ENCODE measurements around the gene NRCAM. TPM values are rescaled to one million over a fixed set of nuclear protein-coding genes. Genes with fewer than 3 reads are reported as not detected.
"Not testable (repeated sequence)": the region's sequence is repeated elsewhere in the genome, so short reads cannot be mapped to it uniquely, and the experiment has no call there.

NRCAM gene
- total RNA-seq, 1 donor = 1.5 TPM

DNA sequence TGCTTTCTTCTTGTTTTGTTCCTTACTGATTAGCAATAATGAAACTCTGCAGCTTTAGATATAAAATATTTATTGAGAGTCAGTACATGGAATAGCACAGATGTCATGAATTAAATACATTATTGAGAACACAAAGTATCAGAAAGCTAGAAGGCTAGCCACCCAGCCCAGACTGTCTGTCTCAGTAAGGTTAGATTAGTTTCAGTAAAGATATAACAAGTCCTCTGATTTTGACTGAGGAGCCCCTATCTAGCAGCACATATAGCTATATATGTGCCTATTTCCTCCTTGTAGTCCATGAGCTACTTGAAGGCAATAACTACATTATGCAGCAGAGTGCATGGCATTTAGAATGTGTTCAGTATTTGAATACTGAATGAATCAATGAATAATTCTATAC lies 81.3 kb downstream of the NRCAM start:
- H3K4me1 ChIP-seq (ENCODE audit: insufficient read depth, low read length) = no peaks in the 10 kb centered on the region
- H3K27me3 ChIP-seq (ENCODE audit: insufficient read depth, low read length) = no peaks in the 10 kb centered on the region
- no peak overlapping the region for H3K4me3 ChIP-seq (ENCODE audit: low read length)
- no peaks in the 10 kb centered on the region for H3K9me3 ChIP-seq (ENCODE audit: low read depth, low read length)

DNA sequence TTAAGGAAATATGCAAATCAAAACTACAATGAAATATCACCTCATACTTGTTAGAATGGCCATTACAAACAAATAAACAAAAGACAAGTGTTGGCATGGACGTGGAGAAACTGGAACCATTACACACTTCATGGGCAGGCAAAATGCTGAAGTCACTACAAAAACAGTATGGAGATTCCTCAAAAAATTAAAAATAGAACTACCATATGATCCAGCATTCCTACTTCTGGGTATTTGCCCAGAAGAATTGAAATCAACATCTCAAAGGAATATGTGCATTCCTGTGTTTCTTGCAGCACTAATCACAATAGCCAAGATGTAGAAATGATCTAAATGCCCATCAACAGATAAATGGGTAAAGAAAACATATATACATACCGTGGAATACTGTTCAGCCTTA lies 83.6 kb downstream of the NRCAM start:
- no peaks in the 10 kb centered on the region for H3K9me3 ChIP-seq (ENCODE audit: low read depth, low read length)
- no peaks in the 10 kb centered on the region for H3K27me3 ChIP-seq (ENCODE audit: insufficient read depth, low read length)
- H3K4me3 ChIP-seq (ENCODE audit: low read length) = no peak overlapping the region
- no peaks in the 10 kb centered on the region for H3K4me1 ChIP-seq (ENCODE audit: insufficient read depth, low read length)

DNA sequence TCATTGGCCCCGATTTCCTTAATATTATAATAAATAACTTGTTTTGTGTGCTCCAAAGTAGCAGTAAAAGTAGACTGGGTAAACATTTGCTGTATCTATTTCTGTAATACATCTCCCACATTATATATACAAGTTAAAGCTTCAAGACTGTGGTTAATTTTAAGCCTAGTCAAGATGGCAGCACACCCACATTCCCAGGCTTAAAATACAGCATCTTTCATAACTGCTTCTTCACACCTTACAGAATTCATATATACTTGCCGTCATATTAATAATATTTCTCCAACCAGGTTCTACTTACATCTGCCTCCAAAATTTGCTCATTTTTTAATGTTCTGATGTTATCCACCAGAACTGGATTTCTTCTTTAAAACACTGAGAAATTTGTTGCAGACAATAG lies 85.6 kb downstream of the NRCAM start:
- H3K4me1 ChIP-seq (ENCODE audit: insufficient read depth, low read length) = no peaks in the 10 kb centered on the region
- no peak overlapping the region for H3K4me3 ChIP-seq (ENCODE audit: low read length)
- no peaks in the 10 kb centered on the region for H3K9me3 ChIP-seq (ENCODE audit: low read depth, low read length)
- H3K27me3 ChIP-seq (ENCODE audit: insufficient read depth, low read length) = no peaks in the 10 kb centered on the region

DNA sequence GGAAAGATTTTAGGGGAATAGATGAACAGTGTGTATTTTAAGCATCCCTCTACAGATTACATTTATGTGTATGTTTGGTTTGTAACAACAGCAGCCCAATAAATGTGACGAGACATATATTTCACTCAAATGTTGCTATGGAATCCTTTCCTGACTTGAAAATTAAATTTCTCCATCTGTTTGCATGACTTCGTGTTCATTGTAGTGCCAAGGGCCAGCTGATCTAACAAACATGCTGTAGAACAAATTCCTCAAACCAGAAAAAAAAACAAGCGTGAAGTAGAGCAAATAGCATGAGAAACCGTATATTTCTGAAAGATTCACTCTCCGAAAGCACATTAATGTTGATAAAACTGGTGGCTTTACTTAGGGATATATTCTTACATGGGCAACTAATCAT lies 87.8 kb downstream of the NRCAM start:
- H3K4me3 ChIP-seq (ENCODE audit: low read length) = no peak overlapping the region
- H3K4me1 ChIP-seq (ENCODE audit: insufficient read depth, low read length) = no peaks in the 10 kb centered on the region
- H3K9me3 ChIP-seq (ENCODE audit: low read depth, low read length) = no peaks in the 10 kb centered on the region
- no peaks in the 10 kb centered on the region for H3K27me3 ChIP-seq (ENCODE audit: insufficient read depth, low read length)

DNA sequence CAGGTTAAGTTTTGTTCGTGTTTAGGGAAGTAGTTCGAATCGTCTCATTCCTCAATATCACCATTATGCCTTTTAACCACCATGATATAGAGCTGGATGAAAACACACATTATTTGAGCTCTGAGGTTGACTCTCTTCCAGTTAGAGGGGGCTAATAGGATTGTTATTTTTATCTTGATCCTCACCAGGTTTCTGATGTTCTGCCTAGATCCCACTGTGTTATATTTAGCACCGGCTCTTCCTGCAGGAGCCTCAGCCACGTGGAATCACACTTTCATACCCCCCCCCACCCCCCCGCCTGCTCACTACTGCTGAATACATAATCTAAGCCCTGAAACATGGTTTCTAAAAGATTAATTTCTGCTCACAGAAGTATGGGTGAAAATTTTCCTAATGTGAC lies 88.3 kb downstream of the NRCAM start:
- Histone ChIP-seq H3K27me3 (ENCODE audit: insufficient read depth, low read length) (no peaks in the 10 kb centered on the region), H3K4me1 (ENCODE audit: insufficient read depth, low read length) (no peaks in the 10 kb centered on the region), H3K9me3 (ENCODE audit: low read depth, low read length) (no peaks in the 10 kb centered on the region), H3K4me3 (ENCODE audit: low read length) (no peak overlapping the region)

DNA sequence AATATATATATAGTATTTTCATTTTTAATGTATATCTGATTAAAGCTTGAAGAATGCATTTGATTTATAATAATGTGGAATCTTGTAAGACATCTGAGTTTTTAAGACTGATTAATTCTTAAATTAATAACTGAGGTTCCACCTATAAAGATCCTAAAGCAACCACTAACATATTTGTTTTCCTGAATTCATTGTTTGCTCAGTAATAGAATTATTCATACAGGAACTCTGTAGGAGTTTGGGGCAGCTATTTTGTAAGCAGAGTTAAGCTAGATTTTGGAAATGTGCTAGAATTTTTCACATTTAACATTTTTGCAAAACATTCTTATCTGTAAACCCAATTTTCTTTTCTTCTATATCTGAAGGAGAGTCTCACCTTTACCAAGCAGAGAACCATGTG lies 88.9 kb downstream of the NRCAM start:
- H3K4me3 ChIP-seq (ENCODE audit: low read length) = no peak overlapping the region
- H3K27me3 ChIP-seq (ENCODE audit: insufficient read depth, low read length) = no peaks in the 10 kb centered on the region

DNA sequence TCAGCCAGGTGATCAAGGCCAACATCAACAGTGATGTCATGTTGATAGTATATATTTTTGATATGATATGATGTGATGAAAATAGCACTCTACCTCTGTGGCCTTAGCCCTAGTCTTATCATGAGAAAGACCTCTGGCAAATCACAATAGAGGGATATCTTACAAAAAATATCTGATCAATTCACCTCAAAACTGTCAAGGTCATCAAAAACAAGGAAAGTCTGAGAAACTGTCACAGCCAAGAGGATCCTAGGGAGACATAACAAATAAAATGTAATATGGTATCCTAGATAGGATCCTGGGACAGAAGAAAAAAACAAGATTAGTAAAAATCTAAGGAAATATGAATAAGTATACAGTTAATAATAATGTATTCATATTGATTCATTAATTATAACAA lies 92.6 kb downstream of the NRCAM start:
- H3K4me1 ChIP-seq (ENCODE audit: insufficient read depth, low read length) = no peaks in the 10 kb centered on the region
- no peak overlapping the region for H3K4me3 ChIP-seq (ENCODE audit: low read length)
- H3K9me3 ChIP-seq (ENCODE audit: low read depth, low read length) = no peaks in the 10 kb centered on the region
- no peaks in the 10 kb centered on the region for H3K27me3 ChIP-seq (ENCODE audit: insufficient read depth, low read length)

More for the DNA sequence above, 88.9 kb downstream of the NRCAM start:
- Histone ChIP-seq H3K4me1 (ENCODE audit: insufficient read depth, low read length) (no peaks in the 10 kb centered on the region), H3K9me3 (ENCODE audit: low read depth, low read length) (no peaks in the 10 kb centered on the region)

DNA sequence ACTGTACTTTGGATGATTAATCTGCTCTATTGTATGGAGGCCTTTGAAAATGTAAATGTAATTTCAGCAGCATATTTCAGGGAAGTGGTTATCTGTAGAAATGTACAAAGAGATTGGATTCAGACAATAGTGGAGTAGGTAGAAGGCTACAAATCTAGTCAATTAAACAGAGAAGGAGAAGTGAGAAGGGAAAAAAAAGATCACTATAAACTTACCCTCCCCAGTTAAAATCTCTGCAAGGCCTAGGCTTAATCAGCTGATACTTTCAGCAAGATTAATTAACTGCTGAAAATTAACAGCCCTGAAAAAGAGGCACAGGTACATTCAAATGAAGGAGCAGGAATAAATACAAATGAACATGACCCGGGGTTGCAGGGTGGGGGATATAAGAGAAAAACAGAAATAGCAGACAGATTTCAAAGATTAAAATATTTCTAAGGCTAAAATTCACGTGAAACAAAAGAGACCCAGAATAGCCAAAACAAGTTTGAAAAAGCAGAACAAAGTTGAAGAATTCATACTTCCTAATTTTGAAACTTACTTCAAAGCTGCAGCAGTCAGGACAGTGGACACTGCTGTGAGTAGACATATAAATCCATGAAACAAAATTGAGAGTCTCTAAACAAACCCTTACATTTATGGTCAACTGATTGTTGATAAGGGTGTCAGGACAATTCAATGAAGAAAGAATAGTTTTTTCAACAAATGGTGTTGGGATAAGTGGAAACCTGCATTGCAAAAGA lies 96.0 kb downstream of the NRCAM start:
- Histone ChIP-seq H3K9me3 (ENCODE audit: low read depth, low read length) (no peaks in the 10 kb centered on the region), H3K4me3 (ENCODE audit: low read length) (no peak overlapping the region), H3K27me3 (ENCODE audit: insufficient read depth, low read length) (no peaks in the 10 kb centered on the region), H3K4me1 (ENCODE audit: insufficient read depth, low read length) (no peaks in the 10 kb centered on the region)

DNA sequence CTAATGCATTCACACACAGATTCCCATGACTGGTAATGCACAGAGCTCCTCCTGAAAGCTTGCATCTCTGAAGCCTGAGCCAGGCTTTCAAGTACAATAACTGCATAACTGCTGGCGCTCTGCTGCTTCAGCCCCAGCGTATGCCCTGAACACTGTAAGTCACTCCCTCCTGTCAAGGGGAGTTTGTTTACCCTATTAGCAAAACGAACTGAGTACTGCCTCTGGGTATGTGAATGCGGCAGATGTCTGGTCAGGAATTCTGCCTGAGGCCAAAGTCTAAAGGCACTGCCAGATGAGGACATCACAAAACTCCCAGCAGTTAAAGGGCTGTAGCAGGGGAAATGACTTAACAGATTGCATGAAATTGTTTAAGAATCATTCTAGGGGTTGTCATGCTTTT lies 97.7 kb downstream of the NRCAM start:
- Histone ChIP-seq H3K9me3 (ENCODE audit: low read depth, low read length) (no peaks in the 10 kb centered on the region), H3K4me3 (ENCODE audit: low read length) (no peak overlapping the region), H3K27me3 (ENCODE audit: insufficient read depth, low read length) (no peaks in the 10 kb centered on the region), H3K4me1 (ENCODE audit: insufficient read depth, low read length) (no peaks in the 10 kb centered on the region)

DNA sequence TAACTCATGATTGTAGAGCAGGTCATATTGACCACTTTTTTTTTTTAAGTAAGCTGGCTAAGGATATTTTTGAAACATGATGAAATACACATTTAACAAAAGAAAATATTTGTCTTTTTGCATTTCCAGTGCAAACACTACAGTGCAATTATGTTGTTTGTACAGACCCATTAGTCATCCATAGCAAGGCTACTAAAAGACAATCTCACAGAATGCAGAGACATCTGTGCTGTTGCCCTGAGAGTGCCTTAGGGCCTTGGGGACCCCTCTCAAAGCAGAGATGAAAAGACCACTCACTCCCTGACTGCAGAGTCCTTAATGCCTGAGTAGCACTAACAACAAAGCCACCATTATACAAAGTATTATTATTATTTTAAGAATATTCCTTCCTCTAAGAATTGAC lies 104.5 kb downstream of the NRCAM start:
- no peaks in the 10 kb centered on the region for H3K27me3 ChIP-seq (ENCODE audit: insufficient read depth, low read length)
- no peak overlapping the region for H3K4me3 ChIP-seq (ENCODE audit: low read length)
- H3K4me1 ChIP-seq (ENCODE audit: insufficient read depth, low read length) = no peaks in the 10 kb centered on the region
- no peaks in the 10 kb centered on the region for H3K9me3 ChIP-seq (ENCODE audit: low read depth, low read length)

DNA sequence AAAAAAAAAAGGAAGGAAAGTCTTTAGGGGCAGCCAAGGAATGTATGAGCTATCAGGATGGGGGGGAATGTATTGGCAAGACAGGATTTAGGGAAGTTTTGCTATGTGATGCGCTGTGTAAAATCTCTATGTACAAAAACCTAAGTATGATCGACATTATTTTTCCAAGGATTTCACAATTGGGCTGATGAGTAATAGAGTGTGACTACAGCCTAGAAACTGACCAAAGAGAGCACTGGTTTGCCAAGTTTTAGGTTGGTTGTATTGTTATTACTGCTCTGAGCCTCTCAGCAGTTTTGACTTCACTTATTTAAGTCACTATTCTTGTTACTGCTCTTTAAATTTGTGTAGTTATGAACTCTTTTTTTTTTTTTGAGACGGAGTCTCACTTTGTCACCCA lies 107.3 kb downstream of the NRCAM start:
- Histone ChIP-seq H3K4me3 (ENCODE audit: low read length) (no peak overlapping the region), H3K4me1 (ENCODE audit: insufficient read depth, low read length) (no peaks in the 10 kb centered on the region), H3K27me3 (ENCODE audit: insufficient read depth, low read length) (no peaks in the 10 kb centered on the region), H3K9me3 (ENCODE audit: low read depth, low read length) (no peaks in the 10 kb centered on the region)

DNA sequence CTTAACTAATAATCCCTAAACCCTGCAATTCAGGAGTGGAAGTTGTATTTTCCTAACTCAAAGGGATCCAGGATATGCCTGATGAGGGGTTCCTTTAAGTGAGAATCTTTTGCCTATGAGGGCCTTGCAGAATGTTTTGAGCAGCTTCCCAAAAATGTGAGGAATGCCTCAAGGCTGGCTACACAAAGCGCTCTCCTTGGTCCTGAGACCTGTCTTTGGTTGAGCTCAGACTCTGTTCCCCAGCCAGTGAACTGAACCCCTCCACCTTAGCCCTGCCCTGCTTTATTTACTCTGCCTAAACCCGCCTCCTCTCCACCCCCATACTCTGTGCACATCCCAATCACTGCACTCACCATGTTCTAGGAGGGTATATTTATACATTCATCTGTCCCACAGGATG lies 108.6 kb downstream of the NRCAM start:
- Histone ChIP-seq H3K9me3 (ENCODE audit: low read depth, low read length) (no peaks in the 10 kb centered on the region), H3K4me1 (ENCODE audit: insufficient read depth, low read length) (no peaks in the 10 kb centered on the region), H3K4me3 (ENCODE audit: low read length) (no peak overlapping the region), H3K27me3 (ENCODE audit: insufficient read depth, low read length) (no peaks in the 10 kb centered on the region)

DNA sequence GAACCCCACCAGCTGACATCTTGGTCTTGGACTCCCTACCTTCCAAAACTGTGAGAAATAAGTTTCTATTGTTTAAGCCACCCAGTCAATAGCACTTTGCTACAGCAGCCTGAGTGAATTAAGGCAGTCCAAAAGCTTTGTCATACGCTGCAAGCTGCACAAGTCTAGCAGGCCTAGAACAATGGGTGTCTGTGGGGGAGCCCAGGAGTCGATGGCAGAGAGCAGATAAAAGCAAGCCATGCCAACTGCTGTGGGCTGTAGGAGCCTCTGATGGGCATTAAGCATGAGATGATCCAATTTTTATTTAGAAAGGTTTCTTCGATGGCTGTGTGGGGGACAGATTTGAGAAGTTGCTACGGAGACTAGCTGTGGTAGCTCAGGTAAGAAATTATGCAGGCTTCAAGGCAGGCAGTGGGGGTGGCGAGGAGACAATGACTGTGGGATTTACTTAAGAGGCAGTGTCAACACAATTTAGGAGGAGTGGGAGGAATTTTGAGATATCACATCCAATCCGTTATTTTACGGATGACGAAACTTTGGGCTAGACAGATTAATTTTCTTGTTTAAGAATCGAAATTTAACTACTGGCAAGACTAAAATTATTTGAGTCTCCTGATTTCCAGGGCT lies 110.4 kb downstream of the NRCAM start:
- H3K4me1 ChIP-seq (ENCODE audit: insufficient read depth, low read length) = no peaks in the 10 kb centered on the region
- H3K27me3 ChIP-seq (ENCODE audit: insufficient read depth, low read length) = no peaks in the 10 kb centered on the region
- no peaks in the 10 kb centered on the region for H3K9me3 ChIP-seq (ENCODE audit: low read depth, low read length)
- no peak overlapping the region for H3K4me3 ChIP-seq (ENCODE audit: low read length)

DNA sequence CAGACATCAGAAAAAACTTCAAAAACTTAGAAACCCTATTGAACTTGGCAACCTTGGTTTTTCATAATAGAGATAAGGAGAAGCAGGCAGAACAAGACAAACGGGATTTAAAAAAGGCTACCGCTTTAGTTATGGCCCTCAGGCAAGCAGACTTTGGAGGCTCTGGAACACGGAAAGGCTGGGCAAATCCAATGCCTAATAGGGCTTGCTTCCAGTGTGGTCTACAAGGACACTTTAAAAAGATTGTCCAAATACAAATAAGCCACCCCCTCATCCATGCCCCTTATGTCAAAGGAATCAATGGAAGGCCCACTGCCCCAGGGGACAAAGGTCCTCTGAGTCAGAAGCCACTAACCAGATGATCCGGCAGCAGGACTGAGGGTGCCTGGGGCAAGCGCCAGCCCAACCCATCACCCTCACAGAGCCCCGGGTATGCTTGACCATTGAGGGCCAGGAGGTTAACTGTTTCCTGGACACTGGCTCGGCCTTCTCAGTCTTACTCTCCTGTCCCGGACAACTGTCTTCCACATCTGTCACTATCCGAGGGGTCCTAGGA lies 115.3 kb downstream of the NRCAM start:
- no peak overlapping the region for H3K4me3 ChIP-seq (ENCODE audit: low read length)
- H3K4me1 ChIP-seq (ENCODE audit: insufficient read depth, low read length) = no peaks in the 10 kb centered on the region
- H3K27me3 ChIP-seq (ENCODE audit: insufficient read depth, low read length) = no peaks in the 10 kb centered on the region
- H3K9me3 ChIP-seq (ENCODE audit: low read depth, low read length) = no peaks in the 10 kb centered on the region

DNA sequence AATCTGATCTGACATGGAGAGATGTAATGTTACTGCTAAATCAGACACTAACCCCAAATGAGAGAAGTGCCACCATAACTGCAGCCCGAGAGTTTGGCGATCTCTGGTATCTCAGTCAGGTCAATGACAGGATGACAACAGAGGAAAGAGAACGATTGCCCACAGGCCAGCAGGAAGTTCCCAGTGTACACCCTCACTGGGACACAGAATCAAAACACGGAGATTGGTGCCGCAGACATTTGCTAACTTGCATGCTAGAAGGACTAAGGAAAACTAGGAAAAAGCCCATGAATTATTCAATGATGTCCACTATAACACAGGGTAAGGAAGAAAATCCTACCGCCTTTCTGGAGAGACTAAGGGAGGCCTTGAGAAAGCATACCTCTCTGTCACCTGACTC lies 115.8 kb downstream of the NRCAM start:
- not testable (repeated sequence) for H3K4me3 ChIP-seq (ENCODE audit: low read length); H3K4me1 ChIP-seq (ENCODE audit: insufficient read depth, low read length)

More for the DNA sequence above, 115.8 kb downstream of the NRCAM start:
- H3K27me3 ChIP-seq (ENCODE audit: insufficient read depth, low read length); H3K9me3 ChIP-seq (ENCODE audit: low read depth, low read length): not testable (repeated sequence)

Measured in mononuclear cell (primary cell).